Ramos (cell line): ENCODE results near the gene SPIB.
"Not testable (repeated sequence)": the region's sequence is repeated elsewhere in the genome, so short reads cannot be mapped to it uniquely, and the experiment has no call there.

Experiments used
- in situ Hi-C: fragments of 300-500 bp; cut with MboI; formaldehyde crosslinking; loops from one replicate; pipeline ENCODE4 v1.14.3; 2022; ENCODE audit warnings: low sequenced_read_pairs; ENCODE audit not compliant: unreplicated experiment

Gene SPIB

GRCh38 chr19:50435221-50435620, 16.5 kb downstream of the SPIB start:
- in situ Hi-C loops, result no loop called here

GRCh38 chr19:50435627-50436026, 16.9 kb downstream of the SPIB start:
- in situ Hi-C loops, result no loop called here

GRCh38 chr19:50437862-50438449, 19.2 kb downstream of the SPIB start:
- in situ Hi-C loops, result no loop called here

GRCh38 chr19:50439130-50439529, 20.4 kb downstream of the SPIB start:
- in situ Hi-C loops, result not testable (repeated sequence)

- in situ Hi-C loops, result no loop called here
Measured at GRCh38 chr19:50444059-50444458, 25.3 kb downstream of the SPIB start.

GRCh38 chr19:50447053-50447452, 28.3 kb downstream of the SPIB start:
- in situ Hi-C loops, result no loop called here

- in situ Hi-C loops, result no loop called here
Measured at GRCh38 chr19:50447750-50448149, 29.0 kb downstream of the SPIB start.

GRCh38 chr19:50449236-50449899, 30.6 kb downstream of the SPIB start:
- in situ Hi-C loops, result no loop called here

GRCh38 chr19:50450369-50451222, 31.9 kb downstream of the SPIB start:
- in situ Hi-C loops, result no loop called here

GRCh38 chr19:50451223-50451534, 32.4 kb downstream of the SPIB start:
- in situ Hi-C loops, result no loop called here

- in situ Hi-C loops, result no loop called here
Measured at GRCh38 chr19:50453243-50453642, 34.5 kb downstream of the SPIB start.

GRCh38 chr19:50455992-50456391, 37.3 kb downstream of the SPIB start:
- in situ Hi-C loops, result no loop called here

- in situ Hi-C loops, result no loop called here
Measured at GRCh38 chr19:50457300-50457699, 38.6 kb downstream of the SPIB start.

- in situ Hi-C loops, result no loop called here
Measured at GRCh38 chr19:50458396-50459066, 39.8 kb downstream of the SPIB start.

GRCh38 chr19:50459067-50459456, 40.3 kb downstream of the SPIB start:
- in situ Hi-C loops, result no loop called here

- in situ Hi-C loops, result loop anchor here (5.0 to 10.0 kb wide), 2 partner anchors 92 to 205 kb away; partner anchors contain the start of gene NAPSA
Measured at GRCh38 chr19:50459638-50460037, 40.9 kb downstream of the SPIB start.

- in situ Hi-C loops, result loop anchor here (5.0 to 10.0 kb wide), 2 partner anchors 93 to 205 kb away; partner anchors contain the start of gene NAPSA
Measured at GRCh38 chr19:50460161-50460765, 41.5 kb downstream of the SPIB start.

GRCh38 chr19:50461066-50461875, 42.5 kb downstream of the SPIB start:
- in situ Hi-C loops, result loop anchor here (5.0 to 10.0 kb wide), 2 partner anchors 94 to 206 kb away; partner anchors contain the start of gene NAPSA

GRCh38 chr19:50462970-50463369, 44.2 kb downstream of the SPIB start:
- in situ Hi-C loops, result loop anchor here (5.0 to 10.0 kb wide), 2 partner anchors 96 to 208 kb away; partner anchors contain the start of gene NAPSA
